Measurements from ENCODE around the gene ARPIN.
"Not testable (repeated sequence)": the region's sequence is repeated elsewhere in the genome, so short reads cannot be mapped to it uniquely, and the experiment has no call there.

ARPIN gene

GRCh38 chr15:89912674-89913396 lies at the start of gene ARPIN:
Gene ARPIN (minus strand): TSS chr15:89912952. CDS start chr15:89912835, 117 bp downstream.
- in situ Hi-C loops (cut with MboI; ENCODE audit: low sequenced_read_pairs) = no loop called here

- in situ Hi-C loops (cut with MboI; ENCODE audit: low sequenced_read_pairs) = no loop called here
Observed at GRCh38 chr15:89958107-89958805, 45.5 kb upstream of the ARPIN start.

GRCh38 chr15:89955449-89955998 lies 42.8 kb upstream of the ARPIN start:
- in situ Hi-C loops (cut with MboI; ENCODE audit: low sequenced_read_pairs) = not testable (repeated sequence)

GRCh38 chr15:89954541-89954940 lies 41.8 kb upstream of the ARPIN start:
- in situ Hi-C loops (cut with MboI; ENCODE audit: low sequenced_read_pairs) = no loop called here

GRCh38 chr15:89948796-89949195 lies 36.0 kb upstream of the ARPIN start:
- in situ Hi-C loops (cut with MboI; ENCODE audit: low sequenced_read_pairs) = no loop called here

- in situ Hi-C loops (cut with MboI; ENCODE audit: low sequenced_read_pairs) = no loop called here
Observed at GRCh38 chr15:89947385-89947784, 34.6 kb upstream of the ARPIN start.

- in situ Hi-C loops (cut with MboI; ENCODE audit: low sequenced_read_pairs) = no loop called here
Observed at GRCh38 chr15:89946681-89947299, 34.0 kb upstream of the ARPIN start.

- in situ Hi-C loops (cut with MboI; ENCODE audit: low sequenced_read_pairs) = not testable (repeated sequence)
Observed at GRCh38 chr15:89943721-89944120, 31.0 kb upstream of the ARPIN start.

- in situ Hi-C loops (cut with MboI; ENCODE audit: low sequenced_read_pairs) = no loop called here
Observed at GRCh38 chr15:89939910-89940309, 27.2 kb upstream of the ARPIN start.

GRCh38 chr15:89939377-89939776 lies 26.6 kb upstream of the ARPIN start:
- in situ Hi-C loops (cut with MboI; ENCODE audit: low sequenced_read_pairs) = not testable (repeated sequence)

GRCh38 chr15:89937365-89938350 lies 24.9 kb upstream of the ARPIN start:
- in situ Hi-C loops (cut with MboI; ENCODE audit: low sequenced_read_pairs) = no loop called here

GRCh38 chr15:89936786-89937265 lies 24.1 kb upstream of the ARPIN start:
- in situ Hi-C loops (cut with MboI; ENCODE audit: low sequenced_read_pairs) = no loop called here

GRCh38 chr15:89936051-89936785 lies 23.5 kb upstream of the ARPIN start:
- in situ Hi-C loops (cut with MboI; ENCODE audit: low sequenced_read_pairs) = no loop called here

- in situ Hi-C loops (cut with MboI; ENCODE audit: low sequenced_read_pairs) = no loop called here
Observed at GRCh38 chr15:89932880-89933279, 20.1 kb upstream of the ARPIN start.

- in situ Hi-C loops (cut with MboI; ENCODE audit: low sequenced_read_pairs) = no loop called here
Observed at GRCh38 chr15:89928421-89928820, 15.7 kb upstream of the ARPIN start.

- in situ Hi-C loops (cut with MboI; ENCODE audit: low sequenced_read_pairs) = no loop called here
Observed at GRCh38 chr15:89926158-89926557, 13.4 kb upstream of the ARPIN start.

- in situ Hi-C loops (cut with MboI; ENCODE audit: low sequenced_read_pairs) = no loop called here
Observed at GRCh38 chr15:89917442-89918101, 4.8 kb upstream of the ARPIN start.

- in situ Hi-C loops (cut with MboI; ENCODE audit: low sequenced_read_pairs) = no loop called here
Observed at GRCh38 chr15:89916660-89917059, 3.9 kb upstream of the ARPIN start.

GRCh38 chr15:89912145-89912673 lies 543 bp downstream of the ARPIN start:
- in situ Hi-C loops (cut with MboI; ENCODE audit: low sequenced_read_pairs) = no loop called here

All from HL-60/S4 (cell line).